ENCODE measurements around the gene DHX16. TPM values are rescaled to one million over a fixed set of nuclear protein-coding genes. Genes with fewer than 3 reads are reported as not detected.

Gene DHX16
- total and polyA plus RNA-seq, 2 experiments from 2014 or later = 23.6 to 30.6 TPM

DNA sequence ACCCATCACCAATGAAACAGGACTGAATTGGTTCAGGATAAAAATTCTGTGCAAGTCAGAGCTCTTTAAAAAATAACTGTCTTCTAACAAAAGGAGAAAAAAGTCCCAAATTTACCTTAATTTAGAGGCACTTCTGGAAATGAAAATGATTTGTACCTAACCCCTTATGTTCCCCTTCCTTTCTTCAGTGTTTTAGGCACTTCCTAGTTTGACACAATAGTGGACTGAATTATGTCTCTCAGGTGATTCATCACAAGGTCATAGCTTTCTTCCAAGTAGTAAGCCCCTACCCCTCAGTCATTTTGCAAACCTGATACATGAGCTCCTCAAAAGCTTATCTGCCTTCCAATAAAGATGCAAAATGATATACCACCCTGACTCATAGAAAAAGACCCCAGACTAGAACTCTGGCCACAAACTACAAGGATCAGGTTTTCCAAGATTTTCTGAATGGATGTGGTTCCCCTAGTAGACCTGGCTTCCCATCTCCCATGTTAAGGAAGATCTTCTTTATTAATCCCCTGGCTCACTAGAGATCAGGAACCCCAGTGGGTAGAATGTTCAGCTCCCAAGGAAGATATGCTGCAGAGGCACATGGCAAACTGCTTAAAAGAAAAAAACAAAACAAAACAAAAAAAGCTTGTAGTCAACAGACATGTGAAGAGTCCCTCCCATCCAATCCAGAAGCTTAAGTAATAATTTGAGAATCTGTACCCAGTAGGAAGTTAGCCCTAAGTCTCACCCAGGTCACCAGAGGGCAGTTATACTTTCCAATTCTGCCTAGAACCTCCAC is 59.4 kb downstream of the DHX16 start:
- peaks cover 81% of the 10 kb centered on the region for H3F3A ChIP-seq (ENCODE audit: insufficient read depth)
- in situ Hi-C loops (cut with MboI) = no loop called here
- peak overlapping the region; percentile 98 for H3K27ac ChIP-seq
- H3K27me3 ChIP-seq (replicated peaks; ENCODE audit: insufficient read depth) = no peaks in the 10 kb centered on the region
- H3K4me3 ChIP-seq = peak overlapping the region; percentile 98
- no peak overlapping the region for H2AFZ ChIP-seq
- peaks cover 64% of the 10 kb centered on the region for H3K79me2 ChIP-seq (ENCODE audit: insufficient read depth)
- H3K9me2 ChIP-seq (ENCODE audit: insufficient read depth) = no peaks in the 10 kb centered on the region
- TF ChIP-seq EZH2 (IDR thresholded peaks at IDR 0.05; ENCODE audit: insufficient read depth, poor library complexity, severe bottlenecking) = no peak
- no peak for TF ChIP-seq EZH2phosphoT487 (IDR thresholded peaks at IDR 0.05; ENCODE audit: insufficient read depth, low read depth)
- peaks cover 13% of the 10 kb centered on the region for H3K36me3 ChIP-seq (ENCODE audit: low read depth)
- DNase-seq = peak; percentile 39
- no peaks in the 10 kb centered on the region for H3K9me3 ChIP-seq (ENCODE audit: low read depth)
- H3K4me2 ChIP-seq (ENCODE audit: unreplicated experiment) = peak overlapping the region; percentile 95
- H3K4me1 ChIP-seq (ENCODE audit: insufficient read depth) = peaks cover 24% of the 10 kb centered on the region
- no peaks in the 10 kb centered on the region for H4K20me1 ChIP-seq (ENCODE audit: insufficient read depth)
- peak overlapping the region; percentile 100 for H3K9ac ChIP-seq

DNA sequence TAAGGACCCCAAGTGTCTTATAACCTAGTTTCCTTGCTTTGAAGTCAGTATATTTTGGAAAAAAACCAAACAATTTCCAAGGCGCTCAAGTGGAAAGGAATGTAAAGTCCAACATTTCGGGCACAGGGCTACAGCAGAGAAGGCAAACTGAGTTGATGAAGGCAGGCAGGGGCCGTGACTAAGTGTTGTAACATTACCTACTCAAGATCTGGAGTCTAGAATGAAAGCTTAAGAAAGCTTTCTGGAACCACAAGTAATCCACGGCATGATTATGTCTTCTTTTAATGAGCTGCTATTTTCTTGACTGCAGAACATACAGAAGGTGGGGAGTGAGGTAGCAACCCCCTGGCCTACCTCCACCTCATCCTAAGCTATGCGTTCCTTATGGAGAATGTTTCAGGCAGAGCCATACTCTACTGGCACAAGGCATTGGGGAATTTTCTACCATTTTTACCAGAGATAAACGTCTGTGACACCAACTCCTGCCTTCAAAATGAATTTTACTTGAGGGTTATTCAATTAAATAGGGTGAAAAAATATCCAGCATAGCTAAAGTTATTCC is 60.0 kb downstream of the DHX16 start:
- TF ChIP-seq EZH2 (IDR thresholded peaks at IDR 0.05; ENCODE audit: insufficient read depth, poor library complexity, severe bottlenecking) = no peak
- TF ChIP-seq EZH2phosphoT487 (IDR thresholded peaks at IDR 0.05; ENCODE audit: insufficient read depth, low read depth) = no peak
- Histone ChIP-seq H3K4me2 (ENCODE audit: unreplicated experiment) (peak overlapping the region; percentile 95), H3K79me2 (ENCODE audit: insufficient read depth) (peaks cover 60% of the 10 kb centered on the region), H3K27ac (peak overlapping the region; percentile 98), H3F3A (ENCODE audit: insufficient read depth) (peaks cover 87% of the 10 kb centered on the region), H2AFZ (no peak overlapping the region), H3K9me3 (ENCODE audit: low read depth) (no peaks in the 10 kb centered on the region), H3K27me3 (replicated peaks; ENCODE audit: insufficient read depth) (no peaks in the 10 kb centered on the region), H3K4me1 (ENCODE audit: insufficient read depth) (peaks cover 23% of the 10 kb centered on the region), H3K9ac (no peak overlapping the region), H4K20me1 (ENCODE audit: insufficient read depth) (no peaks in the 10 kb centered on the region), H3K4me3 (no peak overlapping the region), H3K9me2 (ENCODE audit: insufficient read depth) (no peaks in the 10 kb centered on the region), H3K36me3 (ENCODE audit: low read depth) (peaks cover 13% of the 10 kb centered on the region)
- 57 to 58% methylated on average over 6 of the region's 6 CpGs for WGBS, 2 experiments (ENCODE audit: low coverage in 1 of 2, low lambda C conversion rate in 2 of 2, missing lambda C conversion rate in 2 of 2)
- DNase-seq = peak; percentile 54
- in situ Hi-C loops (cut with MboI) = no loop called here

DNA sequence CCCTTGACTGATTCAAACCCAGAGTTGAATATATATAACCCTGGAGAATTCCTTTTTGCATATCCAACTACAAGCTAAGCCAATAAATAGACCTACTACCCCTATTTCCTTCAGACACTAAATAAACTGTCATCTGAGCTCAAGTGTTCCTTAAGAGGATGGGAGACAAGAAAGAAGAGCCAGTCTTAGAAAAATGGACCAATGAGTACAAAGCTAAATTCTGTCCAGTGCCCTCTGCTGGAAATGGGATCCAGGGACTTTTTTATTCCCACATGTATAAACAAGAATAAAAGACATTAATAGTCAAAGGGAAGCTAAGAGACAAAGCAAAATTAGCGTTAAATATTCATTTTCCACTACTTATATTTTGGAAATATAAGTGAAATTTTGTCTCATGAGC is 60.6 kb downstream of the DHX16 start:
- no peaks in the 10 kb centered on the region for H3K9me3 ChIP-seq (ENCODE audit: low read depth)
- no peaks in the 10 kb centered on the region for H4K20me1 ChIP-seq (ENCODE audit: insufficient read depth)
- H3K27me3 ChIP-seq (replicated peaks; ENCODE audit: insufficient read depth) = no peaks in the 10 kb centered on the region
- H3K9me2 ChIP-seq (ENCODE audit: insufficient read depth) = no peaks in the 10 kb centered on the region
- no peak overlapping the region for H3K4me2 ChIP-seq (ENCODE audit: unreplicated experiment)
- no peak overlapping the region for H3K9ac ChIP-seq
- 86 to 95% methylated on average over 1 of the region's 1 CpG for WGBS, 2 experiments (ENCODE audit: low coverage in 1 of 2, low lambda C conversion rate in 2 of 2, missing lambda C conversion rate in 2 of 2)
- no peak overlapping the region for H3K4me3 ChIP-seq
- H3K27ac ChIP-seq = peak overlapping the region; percentile 98
- H2AFZ ChIP-seq = no peak overlapping the region
- peaks cover 64% of the 10 kb centered on the region for H3K79me2 ChIP-seq (ENCODE audit: insufficient read depth)
- peaks cover 23% of the 10 kb centered on the region for H3K4me1 ChIP-seq (ENCODE audit: insufficient read depth)
- in situ Hi-C loops (cut with MboI) = no loop called here
- peaks cover 92% of the 10 kb centered on the region for H3F3A ChIP-seq (ENCODE audit: insufficient read depth)
- peak; percentile 66 for DNase-seq
- H3K36me3 ChIP-seq (ENCODE audit: low read depth) = peaks cover 19% of the 10 kb centered on the region
- TF ChIP-seq EZH2 (IDR thresholded peaks at IDR 0.05; ENCODE audit: insufficient read depth, poor library complexity, severe bottlenecking) = no peak
- no peak for TF ChIP-seq EZH2phosphoT487 (IDR thresholded peaks at IDR 0.05; ENCODE audit: insufficient read depth, low read depth)

DNA sequence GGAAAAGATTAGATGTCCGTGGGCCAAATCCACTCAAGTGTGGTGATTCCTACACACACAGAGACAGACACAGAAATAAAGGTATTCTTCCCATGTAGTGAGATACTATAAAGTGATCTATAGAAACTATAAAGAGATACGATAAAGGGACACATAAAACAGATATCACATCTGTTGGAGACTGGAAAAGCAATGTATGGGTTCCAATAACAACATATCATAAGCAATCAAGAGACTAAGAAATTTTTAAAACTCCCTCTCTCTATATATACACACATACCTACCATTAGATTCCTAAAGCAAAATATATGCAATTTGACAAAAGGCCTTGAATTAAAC is 61.0 kb downstream of the DHX16 start:
- H3K4me1 ChIP-seq (ENCODE audit: insufficient read depth) = peaks cover 23% of the 10 kb centered on the region
- no peaks in the 10 kb centered on the region for H4K20me1 ChIP-seq (ENCODE audit: insufficient read depth)
- H3K4me3 ChIP-seq = no peak overlapping the region
- H3K9me2 ChIP-seq (ENCODE audit: insufficient read depth) = no peaks in the 10 kb centered on the region
- in situ Hi-C loops (cut with MboI) = no loop called here
- 17 to 26% methylated on average over 2 of the region's 2 CpGs for WGBS, 2 experiments (ENCODE audit: low coverage in 1 of 2, low lambda C conversion rate in 2 of 2, missing lambda C conversion rate in 2 of 2)
- H3K79me2 ChIP-seq (ENCODE audit: insufficient read depth) = peaks cover 62% of the 10 kb centered on the region
- H3K27ac ChIP-seq = peak overlapping the region; percentile 6; the same call in 1 of the 2 replicates
- TF ChIP-seq EZH2 (IDR thresholded peaks at IDR 0.05; ENCODE audit: insufficient read depth, poor library complexity, severe bottlenecking) = no peak
- TF ChIP-seq EZH2phosphoT487 (IDR thresholded peaks at IDR 0.05; ENCODE audit: insufficient read depth, low read depth) = no peak
- no peaks in the 10 kb centered on the region for H3K27me3 ChIP-seq (replicated peaks; ENCODE audit: insufficient read depth)
- peaks cover 94% of the 10 kb centered on the region for H3F3A ChIP-seq (ENCODE audit: insufficient read depth)
- H3K9me3 ChIP-seq (ENCODE audit: low read depth) = no peaks in the 10 kb centered on the region
- H3K4me2 ChIP-seq (ENCODE audit: unreplicated experiment) = no peak overlapping the region
- DNase-seq = no peak
- no peak overlapping the region for H3K9ac ChIP-seq
- H3K36me3 ChIP-seq (ENCODE audit: low read depth) = peaks cover 19% of the 10 kb centered on the region
- H2AFZ ChIP-seq = no peak overlapping the region
